ENCODE results near the gene APEH. TPM values are rescaled to one million over a fixed set of nuclear protein-coding genes. Genes with fewer than 3 reads are reported as not detected.

Gene APEH
- total RNA-seq, 1 experiment from 2014 or later, result 215 TPM

DNA sequence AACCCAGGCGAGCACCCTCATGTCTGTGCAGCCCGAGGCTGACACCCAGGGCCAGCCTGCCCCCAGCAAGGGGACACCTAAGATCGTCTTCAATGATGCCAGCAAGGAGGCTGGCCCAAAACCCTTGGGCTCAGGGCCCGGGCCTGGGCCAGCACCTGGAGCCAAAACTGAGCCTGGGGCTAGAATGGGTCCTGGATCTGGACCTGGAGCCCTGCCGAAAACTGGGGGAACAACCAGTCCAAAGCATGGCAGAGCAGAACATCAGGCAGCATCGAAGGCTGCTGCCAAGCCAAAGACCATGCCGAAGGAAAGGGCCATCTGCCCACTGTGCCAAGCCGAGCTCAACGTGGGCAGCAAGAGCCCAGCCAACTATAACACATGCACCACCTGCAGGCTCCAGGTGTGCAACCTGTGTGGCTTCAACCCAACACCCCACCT is 31.4 kb upstream of the APEH start:
- Histone ChIP-seq H3K4ac (ENCODE audit: low read depth, low read length) (no peak overlapping the region), H3K4me1 (ENCODE audit: insufficient read depth, low read length) (no peaks in the 10 kb centered on the region), H2BK15ac (ENCODE audit: low read depth, low read length) (no peak overlapping the region), H2BK12ac (ENCODE audit: insufficient read length, low read depth, low read length) (no peak overlapping the region), H3K23me2 (ENCODE audit: insufficient read length, low read depth, low read length, poor library complexity, severe bottlenecking) (no peaks in the 10 kb centered on the region), H3K56ac (ENCODE audit: insufficient read length, low read depth, low read length) (no peak overlapping the region), H3K79me1 (ENCODE audit: insufficient read depth, low read depth, low read length, poor library complexity, severe bottlenecking) (no peaks in the 10 kb centered on the region), H4K91ac (ENCODE audit: insufficient read length, low read depth, low read length) (no peak overlapping the region), H3K79me2 (ENCODE audit: insufficient read depth, low read length) (no peaks in the 10 kb centered on the region), H3K4me2 (ENCODE audit: insufficient read depth, insufficient read length, low read length) (no peak overlapping the region), H3K27me3 (ENCODE audit: insufficient read depth, low read length) (no peaks in the 10 kb centered on the region), H4K8ac (replicated peaks; ENCODE audit: insufficient read length, low read depth, low read length) (no peak overlapping the region), H2AK5ac (ENCODE audit: insufficient read length, low read length) (no peak overlapping the region), H3T11ph (ENCODE audit: low read length) (no peak overlapping the region), H3K14ac (ENCODE audit: insufficient read depth, low read length) (no peak overlapping the region), H3K18ac (ENCODE audit: insufficient read length, low read depth, low read length) (no peak overlapping the region), H3K23ac (ENCODE audit: insufficient read length, low read depth, low read length) (no peak overlapping the region), H3K27ac (ENCODE audit: insufficient read length, low read depth, low read length) (no peak overlapping the region), H3K9ac (ENCODE audit: extremely low read depth, insufficient read length, low read length) (no peak overlapping the region), H2BK20ac (ENCODE audit: low read depth, low read length, poor library complexity, severe bottlenecking) (no peak overlapping the region), H3K9me3 (ENCODE audit: control insufficient read depth, low read depth, low read length) (no peaks in the 10 kb centered on the region), H2AFZ (ENCODE audit: low read length) (no peak overlapping the region), H4K20me1 (ENCODE audit: control insufficient read depth, insufficient read depth, insufficient read length) (no peaks in the 10 kb centered on the region), H2BK5ac (ENCODE audit: insufficient read length, low read length) (no peak overlapping the region), H4K5ac (ENCODE audit: insufficient read length, low read depth, low read length) (no peak overlapping the region), H2BK120ac (ENCODE audit: low read depth, low read length, poor library complexity, severe bottlenecking) (no peak overlapping the region)
- H3K36me3 Mint-ChIP-seq (ENCODE audit: insufficient read depth in 1 of 3, low read depth in 3 of 3), result no peaks in the 10 kb centered on the region
- H3K4me3 Mint-ChIP-seq, result no peak overlapping the region
- no peak for DNase-seq
- H3K9me3 Mint-ChIP-seq, result no peaks in the 10 kb centered on the region
- WGBS (ENCODE audit: extremely low coverage, insufficient read length, low lambda C conversion rate), result no CpG with 5 or more reads among the region's 9 CpGs
- no peaks in the 10 kb centered on the region; a peak in 1 of 4 replicates for H3K4me1 Mint-ChIP-seq
- no peak overlapping the region for H3K27ac Mint-ChIP-seq
- no peaks in the 10 kb centered on the region for H3K27me3 Mint-ChIP-seq (ENCODE audit: low read depth)
- TF ChIP-seq, protein P1, sequence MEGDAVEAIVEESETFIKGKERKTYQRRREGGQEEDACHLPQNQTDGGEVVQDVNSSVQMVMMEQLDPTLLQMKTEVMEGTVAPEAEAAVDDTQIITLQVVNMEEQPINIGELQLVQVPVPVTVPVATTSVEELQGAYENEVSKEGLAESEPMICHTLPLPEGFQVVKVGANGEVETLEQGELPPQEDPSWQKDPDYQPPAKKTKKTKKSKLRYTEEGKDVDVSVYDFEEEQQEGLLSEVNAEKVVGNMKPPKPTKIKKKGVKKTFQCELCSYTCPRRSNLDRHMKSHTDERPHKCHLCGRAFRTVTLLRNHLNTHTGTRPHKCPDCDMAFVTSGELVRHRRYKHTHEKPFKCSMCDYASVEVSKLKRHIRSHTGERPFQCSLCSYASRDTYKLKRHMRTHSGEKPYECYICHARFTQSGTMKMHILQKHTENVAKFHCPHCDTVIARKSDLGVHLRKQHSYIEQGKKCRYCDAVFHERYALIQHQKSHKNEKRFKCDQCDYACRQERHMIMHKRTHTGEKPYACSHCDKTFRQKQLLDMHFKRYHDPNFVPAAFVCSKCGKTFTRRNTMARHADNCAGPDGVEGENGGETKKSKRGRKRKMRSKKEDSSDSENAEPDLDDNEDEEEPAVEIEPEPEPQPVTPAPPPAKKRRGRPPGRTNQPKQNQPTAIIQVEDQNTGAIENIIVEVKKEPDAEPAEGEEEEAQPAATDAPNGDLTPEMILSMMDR (conservative IDR thresholded peaks at IDR 0.05), result no peak
